SK-N-MC (cell line): ENCODE measurements around the gene GSE1.

ENCODE experiments used
- FOXP2 ChIP-seq: optimal IDR thresholded peaks from 2 replicates; pipeline ENCODE3; 2011; ENCODE audit warnings: mild to moderate bottlenecking, moderate library complexity; ENCODE audit not compliant: insufficient read depth; ENCODE audit errors: extremely low read length, control extremely low read depth
- POLR2AphosphoS5 ChIP-seq: IDR thresholded peaks from 2 replicates; pipeline ENCODE4 v1.6.1; 2012; ENCODE audit warnings: mild to moderate bottlenecking, low read depth, low read length, borderline replicate concordance

- TF ChIP-seq POLR2AphosphoS5: no peak
- no peak for TF ChIP-seq FOXP2
Measured at GRCh38 chr16:85652431-85653221, 39.5 kb downstream of the GSE1 start.
